ENCODE measurements around the gene NCK2. TPM values are rescaled to one million over a fixed set of nuclear protein-coding genes. Genes with fewer than 3 reads are reported as not detected.

The NCK2 gene
- total and polyA plus RNA-seq, 4 donors = 19.3 to 54.4 (median 33.9) TPM

- H3K4me3 ChIP-seq = no peak overlapping the region
- TF ChIP-seq CTCF (IDR thresholded peaks at IDR 0.05; ENCODE audit: control extremely low read depth, extremely low read depth) = no peak
- H3K9ac ChIP-seq (ENCODE audit: insufficient read depth in 1 of 2, low read length in 2 of 2) = no peak overlapping the region
- H3K27me3 ChIP-seq (ENCODE audit: control insufficient read depth in 3 of 3, insufficient read depth in 3 of 3, low read length in 2 of 3) = no peaks in the 10 kb centered on the region
- DNase-seq (no peak), ATAC-seq (ENCODE audit: insufficient read depth, low FRiP score) (no peak)
- H3K4me1 ChIP-seq (ENCODE audit: control insufficient read depth in 5 of 5, insufficient read depth in 5 of 5, low read length in 5 of 5) = peaks cover 0 to 13% (median 6%) of the 10 kb centered on the region in 5 donors
- H3K9me3 ChIP-seq (ENCODE audit: control insufficient read depth in 4 of 4, insufficient read depth in 3 of 4, low read length in 3 of 4) = peaks cover 0 to 5% (median 0%) of the 10 kb centered on the region in 4 donors
- H3K36me3 ChIP-seq (ENCODE audit: control insufficient read depth in 4 of 4, insufficient read depth in 4 of 4, low read length in 4 of 4) = peaks cover 0 to 13% (median 8%) of the 10 kb centered on the region in 4 donors
- 89 to 90% methylated on average over 15 of the region's 15 CpGs for WGBS, 2 donors
- H3K27ac ChIP-seq (ENCODE audit: low read depth in 1 of 2, low read length in 1 of 2) = no peak overlapping the region
These were observed 134.5 kb downstream of the NCK2 start for GRCh38 chr2:105879106-105879802.

- Histone ChIP-seq H3K27ac (ENCODE audit: low read depth in 1 of 2, low read length in 1 of 2) (no peak overlapping the region), H3K4me1 (ENCODE audit: control insufficient read depth in 5 of 5, insufficient read depth in 5 of 5, low read length in 5 of 5) (peaks cover 0 to 14% (median 10%) of the 10 kb centered on the region in 5 donors), H3K4me3 (no peak overlapping the region), H3K27me3 (ENCODE audit: control insufficient read depth in 3 of 3, insufficient read depth in 3 of 3, low read length in 2 of 3) (no peaks in the 10 kb centered on the region), H3K9ac (ENCODE audit: insufficient read depth in 1 of 2, low read length in 2 of 2) (no peak overlapping the region), H3K9me3 (ENCODE audit: control insufficient read depth in 4 of 4, insufficient read depth in 3 of 4, low read length in 3 of 4) (peaks cover 0 to 5% (median 0%) of the 10 kb centered on the region in 4 donors), H3K36me3 (ENCODE audit: control insufficient read depth in 4 of 4, insufficient read depth in 4 of 4, low read length in 4 of 4) (peaks cover 0 to 13% (median 8%) of the 10 kb centered on the region in 4 donors)
- ATAC-seq (ENCODE audit: insufficient read depth, low FRiP score) (no peak), DNase-seq (no peak)
- 84 to 91% methylated on average over 6 of the region's 6 CpGs for WGBS, 2 donors
- TF ChIP-seq CTCF (IDR thresholded peaks at IDR 0.05; ENCODE audit: control extremely low read depth, extremely low read depth) = no peak
These were observed 135.1 kb downstream of the NCK2 start for GRCh38 chr2:105879803-105880300.

- peaks cover 0 to 5% (median 0%) of the 10 kb centered on the region in 4 donors for H3K9me3 ChIP-seq (ENCODE audit: control insufficient read depth in 4 of 4, insufficient read depth in 3 of 4, low read length in 3 of 4)
- no peak overlapping the region for H3K4me3 ChIP-seq
- peaks cover 0 to 13% (median 8%) of the 10 kb centered on the region in 4 donors for H3K36me3 ChIP-seq (ENCODE audit: control insufficient read depth in 4 of 4, insufficient read depth in 4 of 4, low read length in 4 of 4)
- no peak overlapping the region for H3K9ac ChIP-seq (ENCODE audit: insufficient read depth in 1 of 2, low read length in 2 of 2)
- no peak for ATAC-seq (ENCODE audit: insufficient read depth, low FRiP score)
- no peak for DNase-seq
- H3K4me1 ChIP-seq (ENCODE audit: control insufficient read depth in 5 of 5, insufficient read depth in 5 of 5, low read length in 5 of 5) = peaks cover 0 to 17% (median 10%) of the 10 kb centered on the region in 5 donors
- H3K27me3 ChIP-seq (ENCODE audit: control insufficient read depth in 3 of 3, insufficient read depth in 3 of 3, low read length in 2 of 3) = no peaks in the 10 kb centered on the region
- no peak overlapping the region for H3K27ac ChIP-seq (ENCODE audit: low read depth in 1 of 2, low read length in 1 of 2)
- WGBS, 2 donors = 97 to 98% methylated on average over 6 of the region's 6 CpGs
- TF ChIP-seq CTCF (IDR thresholded peaks at IDR 0.05; ENCODE audit: control extremely low read depth, extremely low read depth) = no peak
These were observed 135.9 kb downstream of the NCK2 start for GRCh38 chr2:105880637-105881036.
